ENCODE measurements around the gene EXOSC10. TPM values are rescaled to one million over a fixed set of nuclear protein-coding genes. Genes with fewer than 3 reads are reported as not detected.

Gene EXOSC10
- total and polyA plus RNA-seq, 2 of the 13 experiments (the other 11 are each of a cell fraction or from before 2014, with no cell fraction given) = 48.4 to 67.6 TPM

- TF ChIP-seq STAT6 (CRISPR knock-in tag; IDR thresholded peaks at IDR 0.05; ENCODE audit: borderline replicate concordance) (no peak), ZBTB14 (CRISPR knock-in tag; IDR thresholded peaks at IDR 0.05) (0 out of 2 replicates have a peak, but pooled peaks have one; percentile 36), DMAP1 (CRISPR knock-in tag; IDR thresholded peaks at IDR 0.05) (peak; percentile 47), MED1 (CRISPR knock-in tag; IDR thresholded peaks at IDR 0.05) (0 out of 2 replicates have a peak, but pooled peaks have one; percentile 20), ZC3H13 (CRISPR knock-in tag; IDR thresholded peaks at IDR 0.05) (0 out of 2 replicates have a peak, but pooled peaks have one; percentile 28), ZNF143 (CRISPR knock-in tag; IDR thresholded peaks at IDR 0.05) (peak; percentile 22; the same call in 1 of the 2 replicates), NKX3-1 (CRISPR knock-in tag; IDR thresholded peaks at IDR 0.05) (peak; percentile 47; the same call in 1 of the 2 replicates), CSRNP2 (CRISPR knock-in tag; conservative IDR thresholded peaks at IDR 0.05; ENCODE audit: low read depth) (no peak)
These were observed 40.3 kb downstream of the EXOSC10 start (continued) for GRCh38 chr1:11059155-11059967.

Data from HepG2 (cell line).